Stimulated activated CD4-positive, alpha-beta T cell treated with anti-CD3 and anti-CD28 coated beads, Interleukin-2, amount 100 ng/mL, for 48 hours (primary cell): ENCODE data around the gene KRT34.
"Not testable (repeated sequence)": the region's sequence is repeated elsewhere in the genome, so short reads cannot be mapped to it uniquely, and the experiment has no call there.

ENCODE experiments used
- DNase-seq, 2 donors: peaks; one replicate each; pipeline ENCODE4 v3.0.0-alpha.2; 2020

Gene KRT34

GRCh38 chr17:41360296-41360995 is 21.7 kb downstream of the KRT34 start:
- no peak for DNase-seq

- DNase-seq: no peak
Measured at GRCh38 chr17:41354536-41354935, 27.6 kb downstream of the KRT34 start.

- no peak for DNase-seq
Measured at GRCh38 chr17:41352597-41353366, 29.3 kb downstream of the KRT34 start.

- DNase-seq: no peak
Measured at GRCh38 chr17:41351177-41351576, 30.9 kb downstream of the KRT34 start.

GRCh38 chr17:41350381-41350878 is 31.7 kb downstream of the KRT34 start, which contains the start of gene KRT33A:
KRT33A (minus strand) TSS chr17:41350828; CDS start chr17:41350767, 61 bp downstream.
- not testable (repeated sequence) for DNase-seq

- no peak for DNase-seq
Measured at GRCh38 chr17:41347869-41348760, 34.0 kb downstream of the KRT34 start.

GRCh38 chr17:41346421-41346820 is 35.7 kb downstream of the KRT34 start:
- not testable (repeated sequence) for DNase-seq

- DNase-seq: no peak
Measured at GRCh38 chr17:41345992-41346391, 36.1 kb downstream of the KRT34 start.

- DNase-seq: no peak
Measured at GRCh38 chr17:41343029-41343428, 39.1 kb downstream of the KRT34 start.

- peak; percentile 21 to 26 for DNase-seq
Measured at GRCh38 chr17:41340934-41341861, 40.9 kb downstream of the KRT34 start.

- DNase-seq: no peak
Measured at GRCh38 chr17:41340494-41340893, 41.6 kb downstream of the KRT34 start.

- no peak for DNase-seq
Measured at GRCh38 chr17:41339571-41340172, 42.4 kb downstream of the KRT34 start.

- DNase-seq: peak in 1 of 2 donors; percentile 19
Measured at GRCh38 chr17:41338961-41339485, 43.1 kb downstream of the KRT34 start.

GRCh38 chr17:41335747-41336146 is 46.4 kb downstream of the KRT34 start:
- no peak for DNase-seq

GRCh38 chr17:41334385-41335305 is 47.5 kb downstream of the KRT34 start:
- DNase-seq: no peak

GRCh38 chr17:41333836-41334235 is 48.3 kb downstream of the KRT34 start:
- no peak for DNase-seq

- no peak for DNase-seq
Measured at GRCh38 chr17:41333098-41333497, 49.0 kb downstream of the KRT34 start.

- no peak for DNase-seq
Measured at GRCh38 chr17:41332239-41332638, 49.9 kb downstream of the KRT34 start.

- no peak for DNase-seq
Measured at GRCh38 chr17:41331606-41332005, 50.5 kb downstream of the KRT34 start.
